Neural progenitor cell (in vitro differentiated cells): Measurements from ENCODE around the gene MMP2. TPM values are rescaled to one million over a fixed set of nuclear protein-coding genes. Genes with fewer than 3 reads are reported as not detected.

ENCODE experiments used
- DNase-seq: peaks from one replicate; pipeline ENCODE4 v3.0.0-alpha.2; 2016; ENCODE audit warnings: low spot score
- H2AFZ ChIP-seq: fragments of 200-600 bp; sonication (generic); replicated peaks from 2 replicates; pipeline ENCODE4 v1.6.1; 2016; ENCODE audit warnings: antibody characterized with exemption
- H3F3A ChIP-seq: fragments of 200-600 bp; sonication (generic); 2 replicates; pipeline ENCODE4 v1.6.1; 2016; ENCODE audit warnings: antibody characterized with exemption, low read depth
- H3K27ac ChIP-seq: fragments of 200-600 bp; sonication (generic); 2 replicates; pipeline ENCODE4 v1.5.1; 2016; ENCODE audit warnings: mild to moderate bottlenecking
- H3K27me3 ChIP-seq: fragments of 200-600 bp; sonication (generic); 2 replicates; pipeline ENCODE4 v1.6.1; 2016; ENCODE audit warnings: mild to moderate bottlenecking, moderate library complexity
- H3K36me3 ChIP-seq: fragments of 200-600 bp; sonication (generic); 2 replicates; pipeline ENCODE4 v1.5.1; 2016
- H3K4me1 ChIP-seq: fragments of 200-600 bp; sonication (generic); 2 replicates; pipeline ENCODE4 v1.6.1; 2016; ENCODE audit warnings: mixed run types
- H3K4me2 ChIP-seq: fragments of 200-600 bp; sonication (generic); 2 replicates; pipeline ENCODE4 v1.6.1; 2016
- H3K4me3 ChIP-seq: fragments of 200-600 bp; sonication (generic); 2 replicates; pipeline ENCODE4 v1.5.1; 2016
- H3K79me2 ChIP-seq: fragments of 200-600 bp; sonication (generic); 2 replicates; pipeline ENCODE4 v1.6.1; 2016; ENCODE audit warnings: low read depth
- H3K9ac ChIP-seq: fragments of 200-600 bp; sonication (generic); 2 replicates; pipeline ENCODE4 v1.6.1; 2016
- H3K9me3 ChIP-seq: fragments of 200-600 bp; sonication (generic); 2 replicates; pipeline ENCODE4 v1.5.1; 2016; ENCODE audit warnings: low read depth
- H4K20me1 ChIP-seq: fragments of 200-600 bp; sonication (generic); 2 replicates; pipeline ENCODE4 v1.6.1; 2016; ENCODE audit warnings: low read depth
- H3K27ac Mint-ChIP-seq: 3 replicates; pipeline ENCODE4 v1.8.0; 2021; ENCODE audit warnings: mixed read lengths
- H3K27me3 Mint-ChIP-seq: 2 replicates; pipeline ENCODE4 v1.8.0; 2022; ENCODE audit warnings: low read depth, mild to moderate bottlenecking, inconsistent platforms, moderate library complexity, mixed read lengths; ENCODE audit not compliant: insufficient read depth
- H3K36me3 Mint-ChIP-seq: 3 replicates; pipeline ENCODE4 v1.8.0; 2021; ENCODE audit warnings: mixed read lengths
- H3K4me1 Mint-ChIP-seq: 3 replicates; pipeline ENCODE4 v1.8.0; 2021; ENCODE audit warnings: mixed read lengths
- H3K4me3 Mint-ChIP-seq: 3 replicates; pipeline ENCODE4 v1.8.0; 2021; ENCODE audit warnings: mild to moderate bottlenecking, moderate library complexity, mixed read lengths
- H3K9me3 Mint-ChIP-seq: 3 replicates; pipeline ENCODE4 v1.8.0; 2020; ENCODE audit warnings: mixed read lengths
- EZH2 ChIP-seq: fragments of 200-600 bp; sonication (generic); IDR thresholded peaks from 2 replicates; pipeline ENCODE4 v1.6.1; 2017; ENCODE audit warnings: antibody characterized with exemption, mild to moderate bottlenecking, moderate library complexity
- EZH2phosphoT487 ChIP-seq: fragments of 200-600 bp; sonication (generic); IDR thresholded peaks from 2 replicates; pipeline ENCODE4 v1.6.1; 2017; ENCODE audit warnings: antibody characterized with exemption
- total RNA-seq: library from RNA; depleted of rRNA; stranded (reverse); fragments of >200 nt; gene quantifications from 2 replicates; pipeline ENCODE4 v1.2.3, GENCODE V29; 2015; ENCODE audit warnings: low replicate concordance
- TF ChIP-seq, protein P1 (sequence below): fragments of 200-600 bp; sonication (generic); IDR thresholded peaks from 2 replicates; pipeline ENCODE4 v1.5.1; 2017; ENCODE audit warnings: antibody characterized with exemption, mild to moderate bottlenecking

Gene MMP2
- total RNA-seq, 1 donor from 2014 or later, result 18.3 TPM

- TF ChIP-seq EZH2 (no peak), EZH2phosphoT487 (no peak)
- TF ChIP-seq, protein P1, sequence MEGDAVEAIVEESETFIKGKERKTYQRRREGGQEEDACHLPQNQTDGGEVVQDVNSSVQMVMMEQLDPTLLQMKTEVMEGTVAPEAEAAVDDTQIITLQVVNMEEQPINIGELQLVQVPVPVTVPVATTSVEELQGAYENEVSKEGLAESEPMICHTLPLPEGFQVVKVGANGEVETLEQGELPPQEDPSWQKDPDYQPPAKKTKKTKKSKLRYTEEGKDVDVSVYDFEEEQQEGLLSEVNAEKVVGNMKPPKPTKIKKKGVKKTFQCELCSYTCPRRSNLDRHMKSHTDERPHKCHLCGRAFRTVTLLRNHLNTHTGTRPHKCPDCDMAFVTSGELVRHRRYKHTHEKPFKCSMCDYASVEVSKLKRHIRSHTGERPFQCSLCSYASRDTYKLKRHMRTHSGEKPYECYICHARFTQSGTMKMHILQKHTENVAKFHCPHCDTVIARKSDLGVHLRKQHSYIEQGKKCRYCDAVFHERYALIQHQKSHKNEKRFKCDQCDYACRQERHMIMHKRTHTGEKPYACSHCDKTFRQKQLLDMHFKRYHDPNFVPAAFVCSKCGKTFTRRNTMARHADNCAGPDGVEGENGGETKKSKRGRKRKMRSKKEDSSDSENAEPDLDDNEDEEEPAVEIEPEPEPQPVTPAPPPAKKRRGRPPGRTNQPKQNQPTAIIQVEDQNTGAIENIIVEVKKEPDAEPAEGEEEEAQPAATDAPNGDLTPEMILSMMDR, result no peak
These were observed 63.6 kb downstream of the MMP2 start for GRCh38 chr16:55542459-55543082.

GRCh38 chr16:55543472-55543871 is 64.5 kb downstream of the MMP2 start:
- H2AFZ ChIP-seq, result no peak overlapping the region
- H3K4me3 ChIP-seq, result no peak overlapping the region
- no peak overlapping the region for H3K4me2 ChIP-seq
- no peaks in the 10 kb centered on the region for H3K9me3 ChIP-seq
- Mint-ChIP-seq H3K27ac (no peak overlapping the region), H3K4me3 (no peak overlapping the region), H3K36me3 (no peaks in the 10 kb centered on the region), H3K27me3 (no peaks in the 10 kb centered on the region), H3K9me3 (no peaks in the 10 kb centered on the region), H3K4me1 (no peaks in the 10 kb centered on the region)
- no peak overlapping the region for H3K27ac ChIP-seq
- no peaks in the 10 kb centered on the region for H3K79me2 ChIP-seq
- DNase-seq, result peak; percentile 38
- no peaks in the 10 kb centered on the region for H4K20me1 ChIP-seq
- no peaks in the 10 kb centered on the region for H3K4me1 ChIP-seq
- no peak overlapping the region for H3K9ac ChIP-seq
- no peaks in the 10 kb centered on the region for H3F3A ChIP-seq
- no peak for TF ChIP-seq EZH2phosphoT487
- TF ChIP-seq, protein P1, result peak; percentile 50
- no peaks in the 10 kb centered on the region for H3K36me3 ChIP-seq
- no peaks in the 10 kb centered on the region for H3K27me3 ChIP-seq

More at GRCh38 chr16:55542459-55543082, 63.6 kb downstream of the MMP2 start:
- Mint-ChIP-seq H3K36me3 (no peaks in the 10 kb centered on the region), H3K27me3 (no peaks in the 10 kb centered on the region), H3K4me3 (no peak overlapping the region), H3K4me1 (no peaks in the 10 kb centered on the region), H3K9me3 (no peaks in the 10 kb centered on the region), H3K27ac (no peak overlapping the region)
- Histone ChIP-seq H3K9me3 (no peaks in the 10 kb centered on the region), H3K4me2 (no peak overlapping the region), H3K27ac (no peak overlapping the region), H3K36me3 (no peaks in the 10 kb centered on the region), H3K9ac (no peak overlapping the region), H3K79me2 (no peaks in the 10 kb centered on the region), H2AFZ (no peak overlapping the region), H3K4me3 (no peak overlapping the region), H3K27me3 (no peaks in the 10 kb centered on the region), H4K20me1 (no peaks in the 10 kb centered on the region), H3K4me1 (no peaks in the 10 kb centered on the region), H3F3A (no peaks in the 10 kb centered on the region)
- no peak for DNase-seq

GRCh38 chr16:55552621-55553020 is 73.6 kb downstream of the MMP2 start:
- H3K27me3 ChIP-seq, result no peaks in the 10 kb centered on the region
- H3K9me3 Mint-ChIP-seq, result no peaks in the 10 kb centered on the region
- H3K9ac ChIP-seq, result no peak overlapping the region
- no peaks in the 10 kb centered on the region for H3K4me1 ChIP-seq
- H4K20me1 ChIP-seq, result no peaks in the 10 kb centered on the region
- no peaks in the 10 kb centered on the region for H3K27me3 Mint-ChIP-seq
- H3F3A ChIP-seq, result no peaks in the 10 kb centered on the region
- H3K36me3 ChIP-seq, result no peaks in the 10 kb centered on the region
- no peaks in the 10 kb centered on the region for H3K9me3 ChIP-seq
- H3K4me1 Mint-ChIP-seq, result no peaks in the 10 kb centered on the region
- peaks cover 17% of the 10 kb centered on the region for H3K36me3 Mint-ChIP-seq
- no peaks in the 10 kb centered on the region for H3K79me2 ChIP-seq
- H2AFZ ChIP-seq, result no peak overlapping the region
- no peak overlapping the region for H3K4me2 ChIP-seq
- no peak overlapping the region for H3K4me3 ChIP-seq
- no peak for DNase-seq
- TF ChIP-seq EZH2 (no peak), EZH2phosphoT487 (no peak)
- TF ChIP-seq, protein P1, result no peak
- H3K27ac ChIP-seq, result no peak overlapping the region
- H3K27ac Mint-ChIP-seq, result no peak overlapping the region
- H3K4me3 Mint-ChIP-seq, result no peak overlapping the region
